Loucy (cell line): ENCODE results near the gene ODF2.

Experiments used
- CTCF ChIP-seq: fragments of 200-600 bp; sonication (generic); conservative IDR thresholded peaks from 2 replicates; pipeline ENCODE4 v1.5.1; 2014; ENCODE audit warnings: mild to moderate bottlenecking, antibody characterized with exemption, low read length
- EZH2phosphoT487 ChIP-seq: fragments of 200-600 bp; IDR thresholded peaks from 2 replicates; pipeline ENCODE4 v1.6.1; 2018; ENCODE audit warnings: antibody characterized with exemption, mild to moderate bottlenecking, moderate library complexity, borderline replicate concordance

- TF ChIP-seq CTCF (no peak), EZH2phosphoT487 (no peak)
Measured at GRCh38 chr9:128532581-128532980, 76.8 kb downstream of the ODF2 start.
